KOPT-K1 (cell line): Measurements from ENCODE around the gene TNIK.

ENCODE experiments used
- H3K27ac ChIP-seq: fragments of 200-600 bp; sonication (generic); 2 replicates; pipeline ENCODE4 v1.5.1; 2016; ENCODE audit warnings: antibody characterized with exemption, mild to moderate bottlenecking, low read depth, low read length; ENCODE audit not compliant: poor library complexity, severe bottlenecking
- H3K36me3 ChIP-seq: fragments of 200-600 bp; sonication (generic); 2 replicates; pipeline ENCODE4 v1.5.1; 2017; ENCODE audit warnings: antibody characterized with exemption, mild to moderate bottlenecking, low read length, moderate library complexity; ENCODE audit not compliant: insufficient read depth
- H3K9me3 ChIP-seq: fragments of 200-600 bp; sonication (generic); 2 replicates; pipeline ENCODE4 v1.5.1; 2017; ENCODE audit warnings: antibody characterized with exemption, low read length, mild to moderate bottlenecking; ENCODE audit not compliant: insufficient read depth, poor library complexity, severe bottlenecking

The TNIK gene

GRCh38 chr3:171349392-171349791, 110.8 kb downstream of the TNIK start:
- Histone ChIP-seq H3K9me3 (no peaks in the 10 kb centered on the region), H3K27ac (no peak overlapping the region), H3K36me3 (no peaks in the 10 kb centered on the region)

- Histone ChIP-seq H3K9me3 (no peaks in the 10 kb centered on the region), H3K27ac (no peak overlapping the region), H3K36me3 (no peaks in the 10 kb centered on the region)
These were observed 112.1 kb downstream of the TNIK start for GRCh38 chr3:171348121-171348520.

GRCh38 chr3:171347301-171348039, 112.7 kb downstream of the TNIK start:
- Histone ChIP-seq H3K27ac (no peak overlapping the region), H3K36me3 (no peaks in the 10 kb centered on the region), H3K9me3 (no peaks in the 10 kb centered on the region)

GRCh38 chr3:171346582-171347300, 113.5 kb downstream of the TNIK start:
- no peak overlapping the region for H3K27ac ChIP-seq
- H3K36me3 ChIP-seq: no peaks in the 10 kb centered on the region
- no peaks in the 10 kb centered on the region for H3K9me3 ChIP-seq

GRCh38 chr3:171346019-171346418, 114.2 kb downstream of the TNIK start:
- no peaks in the 10 kb centered on the region for H3K9me3 ChIP-seq
- no peaks in the 10 kb centered on the region for H3K36me3 ChIP-seq
- no peak overlapping the region for H3K27ac ChIP-seq

- no peaks in the 10 kb centered on the region for H3K9me3 ChIP-seq
- H3K36me3 ChIP-seq: no peaks in the 10 kb centered on the region
- H3K27ac ChIP-seq: no peak overlapping the region
These were observed 114.9 kb downstream of the TNIK start for GRCh38 chr3:171345107-171345843.

GRCh38 chr3:171343693-171344092, 116.5 kb downstream of the TNIK start:
- Histone ChIP-seq H3K27ac (no peak overlapping the region), H3K9me3 (no peaks in the 10 kb centered on the region), H3K36me3 (no peaks in the 10 kb centered on the region)

GRCh38 chr3:171342783-171343420, 117.3 kb downstream of the TNIK start:
- H3K27ac ChIP-seq: no peak overlapping the region
- no peaks in the 10 kb centered on the region for H3K9me3 ChIP-seq
- no peaks in the 10 kb centered on the region for H3K36me3 ChIP-seq

GRCh38 chr3:171342200-171342599, 118.0 kb downstream of the TNIK start:
- Histone ChIP-seq H3K27ac (no peak overlapping the region), H3K9me3 (no peaks in the 10 kb centered on the region), H3K36me3 (no peaks in the 10 kb centered on the region)

GRCh38 chr3:171340434-171340833, 119.8 kb downstream of the TNIK start:
- no peaks in the 10 kb centered on the region for H3K36me3 ChIP-seq
- H3K27ac ChIP-seq: no peak overlapping the region
- no peaks in the 10 kb centered on the region for H3K9me3 ChIP-seq

- H3K36me3 ChIP-seq: no peaks in the 10 kb centered on the region
- H3K27ac ChIP-seq: no peak overlapping the region
- H3K9me3 ChIP-seq: no peaks in the 10 kb centered on the region
These were observed 120.6 kb downstream of the TNIK start for GRCh38 chr3:171339598-171339997.

- no peaks in the 10 kb centered on the region for H3K9me3 ChIP-seq
- no peak overlapping the region for H3K27ac ChIP-seq
- no peaks in the 10 kb centered on the region for H3K36me3 ChIP-seq
These were observed 123.8 kb downstream of the TNIK start for GRCh38 chr3:171336406-171336805.

- Histone ChIP-seq H3K36me3 (no peaks in the 10 kb centered on the region), H3K9me3 (no peaks in the 10 kb centered on the region), H3K27ac (no peak overlapping the region)
These were observed 124.6 kb downstream of the TNIK start for GRCh38 chr3:171335559-171335958.

- H3K36me3 ChIP-seq: no peaks in the 10 kb centered on the region
- no peaks in the 10 kb centered on the region for H3K9me3 ChIP-seq
- no peak overlapping the region for H3K27ac ChIP-seq
These were observed 125.8 kb downstream of the TNIK start for GRCh38 chr3:171334465-171334811.
